ENCODE measurements around the gene DNASE1L3. TPM values are rescaled to one million over a fixed set of nuclear protein-coding genes. Genes with fewer than 3 reads are reported as not detected.

The DNASE1L3 gene
- total RNA-seq, 1 experiment from 2014 or later: 0.36 TPM

- POLR2A ChIA-PET (ENCODE audit: unreplicated experiment): no interaction called here
- no peak for ATAC-seq
- H3K9me2 ChIP-seq (replicated peaks; ENCODE audit: low read length): no peaks in the 10 kb centered on the region
- no peak overlapping the region for H2AFZ ChIP-seq (ENCODE audit: low read length)
- no peaks in the 10 kb centered on the region for H4K20me1 ChIP-seq (ENCODE audit: low read length)
- no peak overlapping the region for H3K4me3 ChIP-seq (ENCODE audit: low read length)
- H3K36me3 ChIP-seq (ENCODE audit: low read depth, low read length): no peaks in the 10 kb centered on the region
- no peak for DNase-seq
- no peaks in the 10 kb centered on the region for H3K9me3 ChIP-seq (ENCODE audit: low read length)
- no TSS peak for BruUV-seq (replicated peaks)
- H3K4me1 ChIP-seq (ENCODE audit: insufficient read depth, low read length): peaks cover 23% of the 10 kb centered on the region
- CTCF ChIA-PET: no interaction called here
- H3K79me2 ChIP-seq (ENCODE audit: low read length): peaks cover 27% of the 10 kb centered on the region
- no peaks in the 10 kb centered on the region for H3K27me3 ChIP-seq (ENCODE audit: low read length)
- H3K4me2 ChIP-seq (ENCODE audit: low read length): no peak overlapping the region
- no peak overlapping the region for H3K9ac ChIP-seq (ENCODE audit: low read length)
- TF ChIP-seq EZH2 (IDR thresholded peaks at IDR 0.05; ENCODE audit: low read length, unreplicated experiment): no peak
- TF ChIP-seq EZH2phosphoT487 (IDR thresholded peaks at IDR 0.05; ENCODE audit: borderline replicate concordance, low read length): no peak
- no peak for TF ChIP-seq CTCF (conservative IDR thresholded peaks at IDR 0.05; ENCODE audit: low read depth, low read length)
- H3F3A ChIP-seq (ENCODE audit: low read length, unreplicated experiment): no peaks in the 10 kb centered on the region
- peak overlapping the region; percentile 15; the same call in 1 of the 2 replicates for H3K27ac ChIP-seq (ENCODE audit: low read length)
- intact Hi-C loops (cut with micrococcal nuclease): no loop called here
These were observed 30.7 kb upstream of the DNASE1L3 start for GRCh38 chr3:58241306-58242044.

- no peaks in the 10 kb centered on the region for H3K27me3 ChIP-seq (ENCODE audit: low read length)
- H3K79me2 ChIP-seq (ENCODE audit: low read length): peaks cover 20% of the 10 kb centered on the region
- H3F3A ChIP-seq (ENCODE audit: low read length, unreplicated experiment): no peaks in the 10 kb centered on the region
- no peaks in the 10 kb centered on the region for H3K36me3 ChIP-seq (ENCODE audit: low read depth, low read length)
- no peaks in the 10 kb centered on the region for H3K9me3 ChIP-seq (ENCODE audit: low read length)
- TF ChIP-seq EZH2 (IDR thresholded peaks at IDR 0.05; ENCODE audit: low read length, unreplicated experiment) (no peak), CTCF (conservative IDR thresholded peaks at IDR 0.05; ENCODE audit: low read depth, low read length) (no peak), EZH2phosphoT487 (IDR thresholded peaks at IDR 0.05; ENCODE audit: borderline replicate concordance, low read length) (no peak)
- H3K4me3 ChIP-seq (ENCODE audit: low read length): peak overlapping the region; percentile 99
- H4K20me1 ChIP-seq (ENCODE audit: low read length): no peaks in the 10 kb centered on the region
- H3K27ac ChIP-seq (ENCODE audit: low read length): no peak overlapping the region
- H3K9me2 ChIP-seq (replicated peaks; ENCODE audit: low read length): no peaks in the 10 kb centered on the region
- DNase-seq (no peak), ATAC-seq (no peak)
- H2AFZ ChIP-seq (ENCODE audit: low read length): no peak overlapping the region
- H3K4me2 ChIP-seq (ENCODE audit: low read length): peak overlapping the region; percentile 99
- no TSS peak for BruUV-seq (replicated peaks)
- H3K4me1 ChIP-seq (ENCODE audit: insufficient read depth, low read length): peaks cover 32% of the 10 kb centered on the region
- ChIA-PET CTCF (interaction anchor here (2.0 kb wide), 1 partner anchor 67 kb away, joined by 6 read pairs; the partner anchor contains the start of genes HTD2 and RPP14), POLR2A (ENCODE audit: unreplicated experiment) (no interaction called here)
- no peak overlapping the region for H3K9ac ChIP-seq (ENCODE audit: low read length)
- intact Hi-C loops (cut with micrococcal nuclease): loop anchor here (5.0 kb wide), 1 partner anchor 52 kb away; no protein-coding TSS in a partner anchor
These were observed 28.1 kb upstream of the DNASE1L3 start for GRCh38 chr3:58238830-58239229.

Data from PC-3 (cell line).